B cell (primary cell): ENCODE results near the gene BAIAP3. TPM values are rescaled to one million over a fixed set of nuclear protein-coding genes. Genes with fewer than 3 reads are reported as not detected.

Experiments used
- ATAC-seq: fragments of 200-7000 bp; cut with Tn5 transposase; one replicate; pipeline ENCODE4 v1.10.0; 2021; ENCODE audit warnings: low read depth, mild to moderate bottlenecking, moderate number of reproducible peaks, moderate library complexity
- CTCF ChIA-PET: fragments of 350-600 bp; sonication (Branson Sonifier 250); formaldehyde crosslinking; loops from one replicate; lab custom pipeline; 2021; ENCODE audit warnings: antibody characterized with exemption, inconsistent platforms; lab: Charles Lee
- POLR2A ChIA-PET: fragments of 350-600 bp; sonication (Branson Sonifier 250); formaldehyde crosslinking; loops from one replicate; lab custom pipeline; 2021; ENCODE audit warnings: antibody characterized with exemption; lab: Charles Lee
- DNase-seq: peaks from one replicate; pipeline ENCODE4 v3.0.0; 2013
- H2AFZ ChIP-seq: 2 replicates; pipeline ENCODE4 v1.6.1; 2012; ENCODE audit warnings: mild to moderate bottlenecking, low read depth, low read length; ENCODE audit not compliant: insufficient read depth, poor library complexity, severe bottlenecking
- H3K27ac ChIP-seq, 2 donors: 1 replicate in 1 of 2; 2 replicates in 1 of 2; pipeline ENCODE4 v1.5.1; 2012 to 2013; ENCODE audit warnings: low read length in 2 of 2, mild to moderate bottlenecking in 2 of 2, moderate library complexity in 1 of 2
- H3K27me3 ChIP-seq, 4 experiments: fragments of 200-600 bp in 1 of 4; sonication (generic) in 1 of 4; replicated peaks in 1 of 4; 1 replicate in 2 of 4; 2 replicates in 2 of 4; pipeline versions ENCODE4 v1.6.1 to v1.7.0; 2013 to 2016; ENCODE audit warnings: low read length in 3 of 4, mild to moderate bottlenecking in 2 of 4, mixed read lengths in 1 of 4, moderate library complexity in 1 of 4; ENCODE audit not compliant: insufficient read depth in 4 of 4, control insufficient read depth in 3 of 4; ENCODE audit errors: control extremely low read depth in 1 of 4
- H3K36me3 ChIP-seq, 2 experiments: replicated peaks in 1 of 2; 1 replicate in 1 of 2; 2 replicates in 1 of 2; pipeline versions ENCODE4 v1.6.1 to v1.7.1; 2013; ENCODE audit warnings: low read length in 1 of 2; ENCODE audit not compliant: insufficient read depth in 2 of 2, control insufficient read depth in 1 of 2; ENCODE audit errors: control extremely low read depth in 1 of 2, extremely low read depth in 1 of 2
- H3K4me1 ChIP-seq, 2 donors: fragments of 200-600 bp in 1 of 2; sonication (generic) in 1 of 2; 1 replicate in 1 of 2; 2 replicates in 1 of 2; pipeline versions ENCODE4 v1.5.1 to v1.6.1; 2013 to 2017; ENCODE audit warnings: low read length in 2 of 2; ENCODE audit not compliant: control insufficient read depth in 2 of 2, insufficient read depth in 2 of 2
- H3K4me2 ChIP-seq: replicated peaks from 2 replicates; pipeline ENCODE3; 2012; ENCODE audit warnings: mild to moderate bottlenecking, low read depth, low read length; ENCODE audit not compliant: poor library complexity, severe bottlenecking
- H3K4me3 ChIP-seq, 5 experiments: fragments of 200-600 bp in 1 of 5; sonication (generic) in 1 of 5; 1 replicate in 3 of 5; 2 replicates in 2 of 5; pipeline versions ENCODE4 v1.5.1 to v1.7.0; 2011 to 2016; ENCODE audit warnings: low read length in 4 of 5, mild to moderate bottlenecking in 4 of 5, low read depth in 2 of 5, control low read depth in 1 of 5, moderate library complexity in 1 of 5; ENCODE audit not compliant: insufficient read depth in 1 of 5; ENCODE audit errors: control extremely low read depth in 1 of 5, extremely low read depth in 1 of 5
- H3K79me2 ChIP-seq: fragments of 200-600 bp; sonication (generic); one replicate; pipeline ENCODE4 v1.6.0; 2016; ENCODE audit warnings: low read length; ENCODE audit not compliant: control insufficient read depth, insufficient read depth
- H3K9ac ChIP-seq: fragments of 200-600 bp; sonication (generic); 2 replicates; pipeline ENCODE4 v1.6.1; 2017; ENCODE audit warnings: mild to moderate bottlenecking, low read length, moderate library complexity
- H3K9me3 ChIP-seq, 3 donors: one replicate each; pipeline versions ENCODE4 v1.6.1 to v1.7.1; 2013; ENCODE audit warnings: low read length in 2 of 3; ENCODE audit not compliant: control insufficient read depth in 2 of 3, insufficient read depth in 1 of 3; ENCODE audit errors: control extremely low read depth in 1 of 3
- H4K20me1 ChIP-seq: 2 replicates; pipeline ENCODE4 v1.6.0; 2012; ENCODE audit warnings: mild to moderate bottlenecking, low read length; ENCODE audit not compliant: insufficient read depth, control insufficient read depth, poor library complexity, severe bottlenecking
- H3K27ac Mint-ChIP-seq: one replicate; pipeline ENCODE4 v1.8.0; 2021; ENCODE audit warnings: mixed read lengths
- H3K27me3 Mint-ChIP-seq: one replicate; pipeline ENCODE4 v1.8.0; 2021; ENCODE audit warnings: mixed read lengths
- H3K4me1 Mint-ChIP-seq: one replicate; pipeline ENCODE4 v1.8.0; 2021; ENCODE audit warnings: mixed read lengths
- H3K4me3 Mint-ChIP-seq: one replicate; pipeline ENCODE4 v1.8.0; 2021; ENCODE audit warnings: mixed read lengths
- H3K9me3 Mint-ChIP-seq: one replicate; pipeline ENCODE4 v1.8.0; 2022; ENCODE audit warnings: mixed read lengths; ENCODE audit not compliant: insufficient read depth
- EZH2 ChIP-seq: IDR thresholded peaks from 2 replicates; pipeline ENCODE4 v1.6.1; 2012; ENCODE audit warnings: borderline replicate concordance, low read depth, mild to moderate bottlenecking, moderate library complexity, low read length; ENCODE audit not compliant: insufficient read depth, poor library complexity, severe bottlenecking
- WGBS: methylation state at CpG from one replicate; pipeline ENCODE4 v1.1.5; 2013; ENCODE audit warnings: missing lambda C conversion rate; ENCODE audit not compliant: insufficient coverage; 5-methylcytosine and 5-hydroxymethylcytosine counted together
- intact Hi-C: fragments of 100-400 bp; cut with micrococcal nuclease; formaldehyde crosslinking; loops from one replicate; pipeline ENCODE4 v1.10.0; 2022
- polyA plus RNA-seq: library from polyadenylated mRNA; depleted of rRNA; stranded (reverse); fragments of >200 nt; gene quantifications from 2 replicates; pipeline ENCODE4 v1.2.3, GENCODE V29; 2012
- total RNA-seq, 2 donors: library from RNA; stranded (reverse); fragments of 120-200 nt in 1 of 2; gene quantifications; 1 replicate in 1 of 2; 2 replicates in 1 of 2; pipeline versions ENCODE4 v1.2.3 to v1.2.4, GENCODE V29; 2013 to 2022
- TF ChIP-seq, protein P1 (sequence below): fragments of 200-600 bp; IDR thresholded peaks from one replicate; pipeline ENCODE4 v1.8.0; 2022; ENCODE audit warnings: antibody characterized with exemption, mild to moderate bottlenecking

The BAIAP3 gene
- total and polyA plus RNA-seq, 2 donors (not counting 1 experiment from before 2014, with no cell fraction given), result 119 to 130 TPM

DNA sequence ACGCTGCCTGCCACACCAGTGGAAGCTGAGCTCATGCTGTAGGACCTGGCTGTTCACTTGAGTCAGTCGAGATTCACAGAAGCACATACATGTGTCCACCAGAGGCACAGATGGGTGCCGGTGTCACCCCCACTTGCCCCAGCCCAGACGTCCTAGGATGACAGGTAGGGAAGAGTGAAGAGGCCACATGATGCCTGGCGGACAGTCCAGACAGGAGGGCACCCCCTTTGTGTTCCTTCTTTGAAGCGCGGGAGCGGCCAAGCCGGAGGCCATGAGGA, 15.2 kb upstream of the BAIAP3 start:
- H3K4me1 Mint-ChIP-seq, result peaks cover 9% of the 10 kb centered on the region
- H3K4me1 ChIP-seq, result peaks cover 0 to 4% of the 10 kb centered on the region in 2 donors
- POLR2A ChIA-PET, result no interaction called here
- H3K27me3 ChIP-seq, result no peaks in the 10 kb centered on the region
- peaks cover 76% of the 10 kb centered on the region for H3K79me2 ChIP-seq
- peaks cover 87% of the 10 kb centered on the region for H4K20me1 ChIP-seq
- H3K4me2 ChIP-seq, result no peak overlapping the region
- intact Hi-C loops, result no loop called here
- WGBS, result 85% methylated on average over 9 of the region's 9 CpGs
- no peaks in the 10 kb centered on the region for H3K27me3 Mint-ChIP-seq
- CTCF ChIA-PET, result interaction anchor here (1.0 kb wide), 1 partner anchor 18 kb away, joined by 3 read pairs; no protein-coding TSS in a partner anchor
- no peak overlapping the region for H3K27ac Mint-ChIP-seq
- H3K27ac ChIP-seq, result no peak overlapping the region
- peaks cover 0 to 86% of the 10 kb centered on the region in 2 experiments for H3K36me3 ChIP-seq
- H3K4me3 ChIP-seq, result no peak overlapping the region
- TF ChIP-seq, protein P1, sequence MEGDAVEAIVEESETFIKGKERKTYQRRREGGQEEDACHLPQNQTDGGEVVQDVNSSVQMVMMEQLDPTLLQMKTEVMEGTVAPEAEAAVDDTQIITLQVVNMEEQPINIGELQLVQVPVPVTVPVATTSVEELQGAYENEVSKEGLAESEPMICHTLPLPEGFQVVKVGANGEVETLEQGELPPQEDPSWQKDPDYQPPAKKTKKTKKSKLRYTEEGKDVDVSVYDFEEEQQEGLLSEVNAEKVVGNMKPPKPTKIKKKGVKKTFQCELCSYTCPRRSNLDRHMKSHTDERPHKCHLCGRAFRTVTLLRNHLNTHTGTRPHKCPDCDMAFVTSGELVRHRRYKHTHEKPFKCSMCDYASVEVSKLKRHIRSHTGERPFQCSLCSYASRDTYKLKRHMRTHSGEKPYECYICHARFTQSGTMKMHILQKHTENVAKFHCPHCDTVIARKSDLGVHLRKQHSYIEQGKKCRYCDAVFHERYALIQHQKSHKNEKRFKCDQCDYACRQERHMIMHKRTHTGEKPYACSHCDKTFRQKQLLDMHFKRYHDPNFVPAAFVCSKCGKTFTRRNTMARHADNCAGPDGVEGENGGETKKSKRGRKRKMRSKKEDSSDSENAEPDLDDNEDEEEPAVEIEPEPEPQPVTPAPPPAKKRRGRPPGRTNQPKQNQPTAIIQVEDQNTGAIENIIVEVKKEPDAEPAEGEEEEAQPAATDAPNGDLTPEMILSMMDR, result no peak
- TF ChIP-seq EZH2, result no peak
- no peak for ATAC-seq
- H3K9me3 ChIP-seq, result no peaks in the 10 kb centered on the region
- no peak for DNase-seq
- no peak overlapping the region for H3K4me3 Mint-ChIP-seq
- no peaks in the 10 kb centered on the region for H3K9me3 Mint-ChIP-seq
- H3K9ac ChIP-seq, result no peak overlapping the region
- no peak overlapping the region for H2AFZ ChIP-seq

- intact Hi-C loops, result no loop called here
These were observed 14.4 kb upstream of the BAIAP3 start for GRCh38 chr16:1319041-1319440.

More at GRCh38 chr16:1319041-1319440, 14.4 kb upstream of the BAIAP3 start:
- CTCF ChIA-PET, result no interaction called here
- no peak overlapping the region for H3K4me3 Mint-ChIP-seq
- POLR2A ChIA-PET, result no interaction called here
- no peak overlapping the region for H3K4me3 ChIP-seq
- H3K9ac ChIP-seq, result no peak overlapping the region
- peaks cover 0 to 88% of the 10 kb centered on the region in 2 experiments for H3K36me3 ChIP-seq
- whole genome bisulfite sequencing, result 95% methylated on average over 33 of the region's 33 CpGs
- no peak overlapping the region for H2AFZ ChIP-seq
- H3K27me3 ChIP-seq, result no peaks in the 10 kb centered on the region
- no peaks in the 10 kb centered on the region for H3K4me1 ChIP-seq
- H3K4me1 Mint-ChIP-seq, result peaks cover 8% of the 10 kb centered on the region
- H3K27ac ChIP-seq, result no peak overlapping the region
- H3K27me3 Mint-ChIP-seq, result no peaks in the 10 kb centered on the region
- DNase-seq (no peak), ATAC-seq (no peak)
- no peak overlapping the region for H3K4me2 ChIP-seq
- H3K9me3 ChIP-seq, result no peaks in the 10 kb centered on the region
- H3K27ac Mint-ChIP-seq, result peak overlapping the region; percentile 24
- peaks cover 67% of the 10 kb centered on the region for H3K79me2 ChIP-seq
- TF ChIP-seq, protein P1, result no peak
- no peak for TF ChIP-seq EZH2
- no peaks in the 10 kb centered on the region for H3K9me3 Mint-ChIP-seq
- H4K20me1 ChIP-seq, result peaks cover 87% of the 10 kb centered on the region
